Fibroblast of peridontal ligament (primary cell): ENCODE results near the gene NPIPA8.
"Not testable (repeated sequence)": the region's sequence is repeated elsewhere in the genome, so short reads cannot be mapped to it uniquely, and the experiment has no call there.

Source experiments
- DNase-seq: peaks from one replicate; pipeline ENCODE4 v3.0.0-alpha.2; 2010; ENCODE audit errors: extremely low read depth

The NPIPA8 gene

DNA sequence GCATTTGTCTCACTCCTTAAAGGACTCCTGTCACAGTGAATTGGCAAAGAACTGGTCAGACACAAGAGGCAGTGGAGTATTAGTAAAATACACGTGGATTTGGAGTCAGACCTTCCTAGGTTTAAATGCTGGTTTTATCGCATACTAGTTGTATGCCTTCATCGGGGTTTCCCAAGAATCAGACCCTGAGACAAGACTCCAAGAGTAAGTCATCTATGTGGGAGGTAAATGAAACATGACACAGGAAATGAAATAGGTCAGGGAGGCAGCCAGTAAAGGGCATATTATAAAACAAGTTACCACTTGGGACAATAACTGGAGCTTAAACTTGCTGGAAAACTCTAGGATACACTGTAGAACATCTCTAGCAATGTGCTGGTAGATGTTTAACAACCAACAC is 59.8 kb downstream of the NPIPA8 start:
- not testable (repeated sequence) for DNase-seq

- DNase-seq = not testable (repeated sequence)
These were observed 66.4 kb downstream of the NPIPA8 start for GRCh38 chr16:18270171-18270570.
